ENCODE measurements around the gene PLEKHM3. TPM values are rescaled to one million over a fixed set of nuclear protein-coding genes. Genes with fewer than 3 reads are reported as not detected.

Gene PLEKHM3
- total and polyA plus RNA-seq, 4 donors: 3.0 to 18.3 (median 5.5) TPM

DNA sequence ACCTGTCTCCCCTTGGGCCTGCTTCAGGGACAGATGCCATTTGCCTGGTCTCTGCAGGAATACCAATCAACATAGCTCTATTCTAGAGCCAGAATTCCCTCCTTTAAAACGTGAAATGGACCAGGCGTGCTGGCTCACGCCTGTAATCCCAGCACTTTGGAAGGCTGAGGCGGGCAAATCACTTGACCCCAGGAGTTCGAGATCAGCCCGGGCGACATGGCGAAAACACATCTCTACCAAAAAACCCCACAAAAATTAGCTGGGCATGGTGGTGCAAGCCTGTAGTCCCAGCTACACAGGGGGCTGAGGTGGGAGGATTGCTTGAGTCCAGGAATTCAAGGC is 127.0 kb downstream of the PLEKHM3 start (continued):
- TF ChIP-seq, protein P1, sequence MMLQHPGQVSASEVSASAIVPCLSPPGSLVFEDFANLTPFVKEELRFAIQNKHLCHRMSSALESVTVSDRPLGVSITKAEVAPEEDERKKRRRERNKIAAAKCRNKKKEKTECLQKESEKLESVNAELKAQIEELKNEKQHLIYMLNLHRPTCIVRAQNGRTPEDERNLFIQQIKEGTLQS (IDR thresholded peaks at IDR 0.05): no peak
- TF ChIP-seq NR2F2 (IDR thresholded peaks at IDR 0.05) (no peak), EGR1 (IDR thresholded peaks at IDR 0.05; ENCODE audit: low read depth in 2 of 2) (no peak)
- TF ChIP-seq, protein P2, sequence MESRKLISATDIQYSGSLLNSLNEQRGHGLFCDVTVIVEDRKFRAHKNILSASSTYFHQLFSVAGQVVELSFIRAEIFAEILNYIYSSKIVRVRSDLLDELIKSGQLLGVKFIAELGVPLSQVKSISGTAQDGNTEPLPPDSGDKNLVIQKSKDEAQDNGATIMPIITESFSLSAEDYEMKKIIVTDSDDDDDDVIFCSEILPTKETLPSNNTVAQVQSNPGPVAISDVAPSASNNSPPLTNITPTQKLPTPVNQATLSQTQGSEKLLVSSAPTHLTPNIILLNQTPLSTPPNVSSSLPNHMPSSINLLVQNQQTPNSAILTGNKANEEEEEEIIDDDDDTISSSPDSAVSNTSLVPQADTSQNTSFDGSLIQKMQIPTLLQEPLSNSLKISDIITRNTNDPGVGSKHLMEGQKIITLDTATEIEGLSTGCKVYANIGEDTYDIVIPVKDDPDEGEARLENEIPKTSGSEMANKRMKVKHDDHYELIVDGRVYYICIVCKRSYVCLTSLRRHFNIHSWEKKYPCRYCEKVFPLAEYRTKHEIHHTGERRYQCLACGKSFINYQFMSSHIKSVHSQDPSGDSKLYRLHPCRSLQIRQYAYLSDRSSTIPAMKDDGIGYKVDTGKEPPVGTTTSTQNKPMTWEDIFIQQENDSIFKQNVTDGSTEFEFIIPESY (IDR thresholded peaks at IDR 0.05): no peak

DNA sequence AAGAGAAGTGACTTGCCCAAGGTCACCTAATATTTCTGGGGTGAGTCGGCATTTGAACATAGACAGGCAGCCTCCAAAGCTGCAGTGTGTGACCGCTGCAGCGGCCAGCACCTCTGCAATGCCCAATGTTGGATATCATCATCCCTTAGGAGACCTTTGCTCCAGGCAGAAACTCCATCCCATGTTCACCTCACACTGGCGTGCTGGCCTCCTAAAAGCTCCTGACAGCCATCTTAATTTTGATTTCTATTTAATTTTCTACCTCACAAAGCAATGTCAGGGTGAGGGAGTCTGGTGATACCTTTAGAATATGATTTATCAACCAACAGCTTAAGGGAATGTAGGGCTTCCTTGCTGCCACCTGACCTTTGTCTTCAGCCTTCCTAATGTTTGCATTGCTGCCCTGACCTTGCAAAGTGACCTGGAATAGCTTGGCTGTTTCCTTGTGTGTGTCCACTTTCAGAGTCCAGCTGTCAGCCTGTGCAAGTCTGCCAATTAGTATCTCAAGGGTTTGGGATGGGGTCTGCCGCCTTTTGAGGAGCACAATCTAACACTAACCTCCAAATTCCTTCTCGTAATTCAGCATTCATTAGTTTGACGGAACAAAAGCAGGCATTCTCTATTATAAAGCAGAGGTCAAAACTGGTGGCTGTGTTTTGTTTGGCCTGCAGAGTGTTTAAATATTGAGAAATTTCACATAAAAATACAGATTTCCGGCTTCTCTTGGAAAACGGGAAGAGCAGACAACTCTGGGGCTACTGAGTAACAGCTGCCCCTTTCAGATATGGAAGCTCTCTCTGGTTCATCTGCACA is 127.6 kb downstream of the PLEKHM3 start:
- DNase-seq (ENCODE audit: low spot score): no peak
- H3K27me3 ChIP-seq (ENCODE audit: control insufficient read depth in 4 of 4, insufficient read depth in 4 of 4, low read length in 3 of 4): no peaks in the 10 kb centered on the region
- peaks cover 10 to 39% (median 32%) of the 10 kb centered on the region in 4 donors for H3K4me1 ChIP-seq (ENCODE audit: control insufficient read depth in 4 of 4, insufficient read depth in 4 of 4, low read length in 3 of 4)
- H3K9ac ChIP-seq (ENCODE audit: low read depth in 1 of 2, low read length in 2 of 2): peak overlapping the region in 1 of 2 donors; percentile 27
- WGBS: 35% methylated on average over 9 of the region's 9 CpGs
- no peaks in the 10 kb centered on the region for H3K36me3 ChIP-seq (ENCODE audit: control insufficient read depth in 4 of 4, insufficient read depth in 3 of 4, low read depth in 1 of 4, low read length in 3 of 4)
- TF ChIP-seq NR2F2 (IDR thresholded peaks at IDR 0.05): peak; percentile 75
- no peak for TF ChIP-seq EGR1 (IDR thresholded peaks at IDR 0.05; ENCODE audit: low read depth in 2 of 2)
- TF ChIP-seq TAF1 (conservative IDR thresholded peaks at IDR 0.05): no peak
- TF ChIP-seq RAD21 (IDR thresholded peaks at IDR 0.05): peak; percentile 10 to 13
- peak; percentile 40 for TF ChIP-seq HNF4G (IDR thresholded peaks at IDR 0.05)
- peak; percentile 10 for TF ChIP-seq FOXA1 (IDR thresholded peaks at IDR 0.05)
- TF ChIP-seq, protein P3, sequence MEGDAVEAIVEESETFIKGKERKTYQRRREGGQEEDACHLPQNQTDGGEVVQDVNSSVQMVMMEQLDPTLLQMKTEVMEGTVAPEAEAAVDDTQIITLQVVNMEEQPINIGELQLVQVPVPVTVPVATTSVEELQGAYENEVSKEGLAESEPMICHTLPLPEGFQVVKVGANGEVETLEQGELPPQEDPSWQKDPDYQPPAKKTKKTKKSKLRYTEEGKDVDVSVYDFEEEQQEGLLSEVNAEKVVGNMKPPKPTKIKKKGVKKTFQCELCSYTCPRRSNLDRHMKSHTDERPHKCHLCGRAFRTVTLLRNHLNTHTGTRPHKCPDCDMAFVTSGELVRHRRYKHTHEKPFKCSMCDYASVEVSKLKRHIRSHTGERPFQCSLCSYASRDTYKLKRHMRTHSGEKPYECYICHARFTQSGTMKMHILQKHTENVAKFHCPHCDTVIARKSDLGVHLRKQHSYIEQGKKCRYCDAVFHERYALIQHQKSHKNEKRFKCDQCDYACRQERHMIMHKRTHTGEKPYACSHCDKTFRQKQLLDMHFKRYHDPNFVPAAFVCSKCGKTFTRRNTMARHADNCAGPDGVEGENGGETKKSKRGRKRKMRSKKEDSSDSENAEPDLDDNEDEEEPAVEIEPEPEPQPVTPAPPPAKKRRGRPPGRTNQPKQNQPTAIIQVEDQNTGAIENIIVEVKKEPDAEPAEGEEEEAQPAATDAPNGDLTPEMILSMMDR (IDR thresholded peaks at IDR 0.05; ENCODE audit: low read depth, low read length, missing input control): no peak
- TF ChIP-seq, protein P4, sequence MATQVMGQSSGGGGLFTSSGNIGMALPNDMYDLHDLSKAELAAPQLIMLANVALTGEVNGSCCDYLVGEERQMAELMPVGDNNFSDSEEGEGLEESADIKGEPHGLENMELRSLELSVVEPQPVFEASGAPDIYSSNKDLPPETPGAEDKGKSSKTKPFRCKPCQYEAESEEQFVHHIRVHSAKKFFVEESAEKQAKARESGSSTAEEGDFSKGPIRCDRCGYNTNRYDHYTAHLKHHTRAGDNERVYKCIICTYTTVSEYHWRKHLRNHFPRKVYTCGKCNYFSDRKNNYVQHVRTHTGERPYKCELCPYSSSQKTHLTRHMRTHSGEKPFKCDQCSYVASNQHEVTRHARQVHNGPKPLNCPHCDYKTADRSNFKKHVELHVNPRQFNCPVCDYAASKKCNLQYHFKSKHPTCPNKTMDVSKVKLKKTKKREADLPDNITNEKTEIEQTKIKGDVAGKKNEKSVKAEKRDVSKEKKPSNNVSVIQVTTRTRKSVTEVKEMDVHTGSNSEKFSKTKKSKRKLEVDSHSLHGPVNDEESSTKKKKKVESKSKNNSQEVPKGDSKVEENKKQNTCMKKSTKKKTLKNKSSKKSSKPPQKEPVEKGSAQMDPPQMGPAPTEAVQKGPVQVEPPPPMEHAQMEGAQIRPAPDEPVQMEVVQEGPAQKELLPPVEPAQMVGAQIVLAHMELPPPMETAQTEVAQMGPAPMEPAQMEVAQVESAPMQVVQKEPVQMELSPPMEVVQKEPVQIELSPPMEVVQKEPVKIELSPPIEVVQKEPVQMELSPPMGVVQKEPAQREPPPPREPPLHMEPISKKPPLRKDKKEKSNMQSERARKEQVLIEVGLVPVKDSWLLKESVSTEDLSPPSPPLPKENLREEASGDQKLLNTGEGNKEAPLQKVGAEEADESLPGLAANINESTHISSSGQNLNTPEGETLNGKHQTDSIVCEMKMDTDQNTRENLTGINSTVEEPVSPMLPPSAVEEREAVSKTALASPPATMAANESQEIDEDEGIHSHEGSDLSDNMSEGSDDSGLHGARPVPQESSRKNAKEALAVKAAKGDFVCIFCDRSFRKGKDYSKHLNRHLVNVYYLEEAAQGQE (IDR thresholded peaks at IDR 0.05): no peak
- TF ChIP-seq, protein P5, sequence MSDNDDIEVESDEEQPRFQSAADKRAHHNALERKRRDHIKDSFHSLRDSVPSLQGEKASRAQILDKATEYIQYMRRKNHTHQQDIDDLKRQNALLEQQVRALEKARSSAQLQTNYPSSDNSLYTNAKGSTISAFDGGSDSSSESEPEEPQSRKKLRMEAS (IDR thresholded peaks at IDR 0.05): peak; percentile 75
- TF ChIP-seq, protein P2 (IDR thresholded peaks at IDR 0.05): peak; percentile 65
- peak; percentile 86 to 87 for TF ChIP-seq HNF4A (conservative IDR thresholded peaks at IDR 0.05)
- TF ChIP-seq, protein P1 (IDR thresholded peaks at IDR 0.05): peak; percentile 47
- TF ChIP-seq FOXA2 (IDR thresholded peaks at IDR 0.05): peak; percentile 30
- peak; percentile 83 to 91 for TF ChIP-seq RXRA (IDR thresholded peaks at IDR 0.05)
- TF ChIP-seq YY1 (IDR thresholded peaks at IDR 0.05): peak; percentile 92
- TF ChIP-seq SP1 (IDR thresholded peaks at IDR 0.05): peak; percentile 85
- peak; percentile 23 to 69 for TF ChIP-seq JUND (IDR thresholded peaks at IDR 0.05)
- H3K4me3 ChIP-seq (ENCODE audit: low read depth in 1 of 3, low read length in 3 of 3): no peak overlapping the region
- H3K27ac ChIP-seq (ENCODE audit: low read depth in 1 of 2, low read length in 2 of 2): peak overlapping the region; percentile 75 to 84
- no peaks in the 10 kb centered on the region for H3K9me3 ChIP-seq (ENCODE audit: control insufficient read depth in 4 of 4, low read length in 3 of 4)

Measured in liver (tissue), 9 donors.